ENCODE measurements around the gene DNM1.

DNM1 gene

GRCh38 chr9:128203024-128203706, at the start of gene DNM1:
Gene DNM1, plus strand, starts transcription at chr9:128203379. Its CDS starts 92 bp downstream, at chr9:128203471.
- peak; percentile 53 to 56 for DNase-seq (ENCODE audit: low read depth in 2 of 2)

GRCh38 chr9:128153947-128154695, 49.1 kb upstream of the DNM1 start:
- no peak for DNase-seq (ENCODE audit: low read depth in 2 of 2)

GRCh38 chr9:128155736-128156500, 47.3 kb upstream of the DNM1 start:
- DNase-seq (ENCODE audit: low read depth in 2 of 2) = no peak

- DNase-seq (ENCODE audit: low read depth in 2 of 2) = peak in 1 of 2 donors; percentile 37
Observed at GRCh38 chr9:128159522-128159783, 43.7 kb upstream of the DNM1 start.

- DNase-seq (ENCODE audit: low read depth in 2 of 2) = peak; percentile 94 to 96
Observed at GRCh38 chr9:128159784-128160602, 43.2 kb upstream of the DNM1 start, which contains the start of gene BBLN. Gene BBLN, plus strand, starts transcription at chr9:128160265. Its CDS starts 143 bp downstream, at chr9:128160408.

GRCh38 chr9:128160603-128160987, 42.6 kb upstream of the DNM1 start:
- DNase-seq (ENCODE audit: low read depth in 2 of 2) = peak; percentile 43 to 46

- no peak for DNase-seq (ENCODE audit: low read depth in 2 of 2)
Observed at GRCh38 chr9:128161215-128161902, 41.8 kb upstream of the DNM1 start.

- DNase-seq (ENCODE audit: low read depth in 2 of 2) = no peak
Observed at GRCh38 chr9:128162215-128163026, 40.8 kb upstream of the DNM1 start.

- DNase-seq (ENCODE audit: low read depth in 2 of 2) = no peak
Observed at GRCh38 chr9:128163027-128163515, 40.1 kb upstream of the DNM1 start.

GRCh38 chr9:128163523-128164306, 39.5 kb upstream of the DNM1 start:
- DNase-seq (ENCODE audit: low read depth in 2 of 2) = no peak

- no peak for DNase-seq (ENCODE audit: low read depth in 2 of 2)
Observed at GRCh38 chr9:128164307-128164885, 38.8 kb upstream of the DNM1 start.

GRCh38 chr9:128166169-128166568, 37.0 kb upstream of the DNM1 start:
- no peak for DNase-seq (ENCODE audit: low read depth in 2 of 2)

GRCh38 chr9:128167209-128167608, 36.0 kb upstream of the DNM1 start:
- DNase-seq (ENCODE audit: low read depth in 2 of 2) = no peak

GRCh38 chr9:128168731-128169308, 34.4 kb upstream of the DNM1 start:
- no peak for DNase-seq (ENCODE audit: low read depth in 2 of 2)

GRCh38 chr9:128169492-128169891, 33.7 kb upstream of the DNM1 start:
- no peak for DNase-seq (ENCODE audit: low read depth in 2 of 2)

- no peak for DNase-seq (ENCODE audit: low read depth in 2 of 2)
Observed at GRCh38 chr9:128169925-128170324, 33.3 kb upstream of the DNM1 start.

- no peak for DNase-seq (ENCODE audit: low read depth in 2 of 2)
Observed at GRCh38 chr9:128174062-128174461, 29.1 kb upstream of the DNM1 start.

GRCh38 chr9:128175102-128175563, 28.0 kb upstream of the DNM1 start:
- no peak for DNase-seq (ENCODE audit: low read depth in 2 of 2)
